ENCODE measurements around the gene CNIH1. TPM values are rescaled to one million over a fixed set of nuclear protein-coding genes. Genes with fewer than 3 reads are reported as not detected.
A peak's percentile ranks its signal among the peaks of the same experiment; 100 is the strongest.

Gene CNIH1
- total RNA-seq, 4 donors from 2014 or later, result 18.7 to 177 (median 142) TPM

DNA sequence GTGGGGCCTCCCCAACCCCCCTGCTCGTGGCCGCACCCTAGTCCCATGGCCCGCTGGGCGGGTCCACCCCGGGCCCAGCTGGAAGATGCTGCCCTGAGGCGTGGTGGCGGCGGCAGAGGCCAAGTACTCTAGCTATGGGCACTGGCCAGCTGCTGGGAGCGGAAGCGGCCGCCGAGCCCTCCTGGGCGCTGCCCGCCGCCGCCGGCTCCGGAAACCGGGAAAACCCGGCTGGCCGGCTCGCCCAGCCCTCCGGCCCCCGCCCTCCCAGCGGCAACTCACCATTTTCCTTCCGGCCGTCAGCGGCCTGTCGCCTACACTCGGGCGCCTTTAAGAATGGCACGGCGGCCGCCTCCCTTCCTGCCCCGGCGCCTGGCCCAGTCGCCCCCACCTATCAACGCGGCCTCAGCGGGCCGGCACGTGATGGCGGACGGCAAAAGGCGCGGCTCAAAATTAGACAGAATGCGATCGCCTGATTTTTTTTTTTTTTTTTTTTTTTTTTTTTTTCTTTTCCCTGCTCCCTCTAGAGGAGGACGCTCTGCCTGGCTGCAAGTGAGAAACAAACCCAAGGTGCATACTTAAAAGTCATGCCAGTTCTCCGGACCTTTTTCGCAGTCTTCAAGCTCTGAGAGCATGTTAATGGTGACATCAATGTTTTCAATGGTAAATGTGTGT, 47.6 kb upstream of the CNIH1 start, which contains the start of gene GMFB:
Gene GMFB, minus strand, starts transcription at position 335 of the 672 bp plus-strand sequence. Its CDS starts 53 bp downstream, at position 282.
- intact Hi-C loops (cut with DNase I; ENCODE audit: low total_unique reads), result no loop called here

DNA sequence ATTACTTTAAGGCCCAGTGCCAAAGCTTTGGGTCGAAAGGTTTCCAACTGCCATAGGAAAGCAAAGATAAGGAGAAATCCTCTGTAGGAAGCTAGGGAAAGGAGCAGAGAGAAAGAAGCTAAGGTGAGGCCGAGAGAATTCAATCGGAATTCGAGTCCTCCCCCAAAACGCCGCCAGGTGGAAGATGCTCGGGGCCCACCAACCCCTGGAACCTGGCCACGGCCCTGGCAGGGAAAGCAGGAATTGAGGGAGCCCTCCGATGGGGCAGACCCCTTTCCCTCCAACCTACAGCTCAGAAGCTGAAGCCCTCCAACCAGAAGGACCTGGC, 47.1 kb upstream of the CNIH1 start:
- Histone ChIP-seq H3K9me3 (no peaks in the 10 kb centered on the region), H3K36me3 (no peaks in the 10 kb centered on the region), H3K27ac (peak overlapping the region; percentile 91 to 94), H3K4me3 (peak overlapping the region; percentile 83 to 90), H3K4me1 (no peaks in the 10 kb centered on the region), H3K27me3 (no peaks in the 10 kb centered on the region)
- intact Hi-C loops (cut with DNase I; ENCODE audit: low total_unique reads), result no loop called here
- DNase-seq, result no peak
- TF ChIP-seq, protein P1, sequence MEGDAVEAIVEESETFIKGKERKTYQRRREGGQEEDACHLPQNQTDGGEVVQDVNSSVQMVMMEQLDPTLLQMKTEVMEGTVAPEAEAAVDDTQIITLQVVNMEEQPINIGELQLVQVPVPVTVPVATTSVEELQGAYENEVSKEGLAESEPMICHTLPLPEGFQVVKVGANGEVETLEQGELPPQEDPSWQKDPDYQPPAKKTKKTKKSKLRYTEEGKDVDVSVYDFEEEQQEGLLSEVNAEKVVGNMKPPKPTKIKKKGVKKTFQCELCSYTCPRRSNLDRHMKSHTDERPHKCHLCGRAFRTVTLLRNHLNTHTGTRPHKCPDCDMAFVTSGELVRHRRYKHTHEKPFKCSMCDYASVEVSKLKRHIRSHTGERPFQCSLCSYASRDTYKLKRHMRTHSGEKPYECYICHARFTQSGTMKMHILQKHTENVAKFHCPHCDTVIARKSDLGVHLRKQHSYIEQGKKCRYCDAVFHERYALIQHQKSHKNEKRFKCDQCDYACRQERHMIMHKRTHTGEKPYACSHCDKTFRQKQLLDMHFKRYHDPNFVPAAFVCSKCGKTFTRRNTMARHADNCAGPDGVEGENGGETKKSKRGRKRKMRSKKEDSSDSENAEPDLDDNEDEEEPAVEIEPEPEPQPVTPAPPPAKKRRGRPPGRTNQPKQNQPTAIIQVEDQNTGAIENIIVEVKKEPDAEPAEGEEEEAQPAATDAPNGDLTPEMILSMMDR (IDR thresholded peaks at IDR 0.05), result no peak

More for the DNA sequence above, 47.6 kb upstream of the CNIH1 start, which contains the start of gene GMFB:
- Histone ChIP-seq H3K9me3 (no peaks in the 10 kb centered on the region), H3K4me3 (peak within 1 kb of the TSS; percentile 83 to 90), H3K36me3 (no peaks in the 10 kb centered on the region), H3K27me3 (no peaks in the 10 kb centered on the region), H3K27ac (peak within 1 kb of the TSS; percentile 91 to 94), H3K4me1 (no peaks in the 10 kb centered on the region)
- DNase-seq, result peak; percentile 89 to 91
- TF ChIP-seq, protein P1 (IDR thresholded peaks at IDR 0.05), result peak; percentile 27 to 57 (median 36)
- peak; percentile 33 to 81 for TF ChIP-seq POLR2A (IDR thresholded peaks at IDR 0.05)

DNA sequence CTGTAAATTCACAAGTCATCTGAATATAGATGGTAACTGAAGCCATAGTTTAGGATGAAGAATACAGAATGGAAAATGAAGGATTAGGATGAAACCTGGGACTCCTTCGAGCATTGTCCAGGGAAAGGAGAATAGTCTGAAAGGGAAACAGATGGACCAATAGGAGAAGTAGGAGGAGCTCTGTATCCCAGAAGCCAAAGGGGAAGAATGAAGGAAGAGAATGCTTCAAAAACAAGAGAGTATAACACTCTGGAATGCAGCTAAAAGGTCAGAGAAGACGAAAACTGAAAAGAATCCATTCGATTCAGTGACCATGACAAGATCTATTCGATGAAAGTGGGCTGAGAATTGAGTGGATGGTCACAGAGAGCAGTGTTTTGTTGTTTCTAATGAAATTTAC, 46.6 kb upstream of the CNIH1 start:
- no peak for DNase-seq
- Histone ChIP-seq H3K27ac (peak overlapping the region; percentile 91 to 94), H3K9me3 (no peaks in the 10 kb centered on the region), H3K4me1 (no peaks in the 10 kb centered on the region), H3K4me3 (peak overlapping the region; percentile 83 to 90), H3K36me3 (no peaks in the 10 kb centered on the region), H3K27me3 (no peaks in the 10 kb centered on the region)
- intact Hi-C loops (cut with DNase I; ENCODE audit: low total_unique reads), result no loop called here
- TF ChIP-seq POLR2A (IDR thresholded peaks at IDR 0.05), result no peak
- TF ChIP-seq, protein P1 (IDR thresholded peaks at IDR 0.05), result no peak

DNA sequence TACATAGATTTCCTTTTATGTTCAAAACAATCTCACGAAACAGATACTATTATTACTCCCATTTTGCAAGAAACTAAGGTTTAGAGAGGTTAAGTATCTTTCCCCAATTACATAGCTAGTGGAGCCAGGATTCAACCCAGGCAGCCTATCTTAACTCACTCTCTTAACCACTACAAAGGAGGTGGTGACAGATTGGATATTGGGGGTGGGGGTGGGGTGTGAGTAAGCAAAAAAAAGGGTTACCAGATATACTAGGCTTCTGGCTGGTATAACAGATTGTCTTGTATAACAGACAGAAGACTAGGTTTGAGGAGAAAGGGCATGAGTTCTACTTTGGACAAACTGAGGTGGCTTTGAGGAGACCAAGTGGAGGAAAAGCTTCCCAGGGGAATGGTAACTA, 45.5 kb upstream of the CNIH1 start:
- H3K27me3 ChIP-seq, result no peaks in the 10 kb centered on the region
- H3K27ac ChIP-seq, result no peak overlapping the region
- DNase-seq, result no peak
- no peak for TF ChIP-seq POLR2A (IDR thresholded peaks at IDR 0.05)
- TF ChIP-seq, protein P1 (IDR thresholded peaks at IDR 0.05), result no peak
- no peaks in the 10 kb centered on the region for H3K9me3 ChIP-seq
- H3K4me1 ChIP-seq, result no peaks in the 10 kb centered on the region
- intact Hi-C loops (cut with DNase I; ENCODE audit: low total_unique reads), result no loop called here
- no peaks in the 10 kb centered on the region for H3K36me3 ChIP-seq
- no peak overlapping the region for H3K4me3 ChIP-seq

DNA sequence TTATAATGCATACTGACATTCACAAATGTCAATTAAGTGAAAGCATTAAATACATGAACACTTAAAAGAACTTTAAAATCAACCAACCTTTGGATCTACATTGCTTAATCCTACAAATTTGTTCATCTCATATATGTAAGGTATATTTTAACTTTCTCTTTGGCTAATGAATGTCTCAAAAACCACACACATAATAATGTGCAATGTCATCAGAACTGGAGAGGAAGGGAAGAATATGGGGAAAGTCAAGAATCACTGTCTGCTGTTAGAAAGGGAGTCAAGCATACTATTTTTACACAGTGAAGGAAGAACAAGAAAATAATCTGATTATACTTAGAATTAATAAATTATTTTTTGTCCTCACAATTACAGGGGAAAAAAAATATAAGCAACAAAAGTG, 42.7 kb upstream of the CNIH1 start:
- H3K27ac ChIP-seq, result no peak overlapping the region
- intact Hi-C loops (cut with DNase I; ENCODE audit: low total_unique reads), result no loop called here
- no peaks in the 10 kb centered on the region for H3K4me1 ChIP-seq

More for the DNA sequence above, 42.7 kb upstream of the CNIH1 start:
- TF ChIP-seq, protein P1 (IDR thresholded peaks at IDR 0.05), result no peak
- TF ChIP-seq POLR2A (IDR thresholded peaks at IDR 0.05), result no peak
- Histone ChIP-seq H3K9me3 (no peaks in the 10 kb centered on the region), H3K36me3 (no peaks in the 10 kb centered on the region), H3K4me3 (no peak overlapping the region), H3K27me3 (no peaks in the 10 kb centered on the region)
- no peak for DNase-seq
